ENCODE data around the gene MICALL2.

Gene MICALL2

DNA sequence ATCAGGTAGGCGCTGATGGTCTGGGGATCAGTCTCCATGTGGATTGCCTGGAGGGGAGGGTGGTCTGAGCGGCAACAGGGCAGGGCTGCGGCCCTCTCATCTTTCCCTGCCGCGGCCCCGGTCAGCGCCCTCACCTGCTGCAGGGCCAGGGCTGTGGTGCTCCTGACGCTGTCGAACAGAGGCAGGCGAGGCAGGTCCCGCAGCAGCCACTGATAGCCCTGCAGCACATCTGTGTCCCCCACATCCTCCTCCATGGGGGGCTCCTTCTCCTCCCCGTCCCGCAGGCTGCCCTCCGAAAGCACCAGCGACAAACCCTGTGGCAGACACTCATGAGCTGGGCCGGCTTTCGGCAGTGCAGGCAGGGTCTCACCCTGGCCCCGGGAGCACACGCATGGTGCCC lies 25.9 kb upstream of the MICALL2 start:
- DNase-seq (ENCODE audit: extremely low read depth, low read depth), result no peak
- H3K4me3 ChIP-seq (replicated peaks; ENCODE audit: low read depth, low read length), result no peak overlapping the region
- no peak for TF ChIP-seq CTCF (IDR thresholded peaks at IDR 0.05; ENCODE audit: low read depth, low read length, missing control alignments)

- no peak for TF ChIP-seq CTCF (IDR thresholded peaks at IDR 0.05; ENCODE audit: low read depth, low read length, missing control alignments)
- DNase-seq (ENCODE audit: extremely low read depth, low read depth), result no peak
- H3K4me3 ChIP-seq (replicated peaks; ENCODE audit: low read depth, low read length), result no peak overlapping the region
These were observed 25.3 kb upstream of the MICALL2 start for GRCh38 chr7:1484569-1484968.

DNA sequence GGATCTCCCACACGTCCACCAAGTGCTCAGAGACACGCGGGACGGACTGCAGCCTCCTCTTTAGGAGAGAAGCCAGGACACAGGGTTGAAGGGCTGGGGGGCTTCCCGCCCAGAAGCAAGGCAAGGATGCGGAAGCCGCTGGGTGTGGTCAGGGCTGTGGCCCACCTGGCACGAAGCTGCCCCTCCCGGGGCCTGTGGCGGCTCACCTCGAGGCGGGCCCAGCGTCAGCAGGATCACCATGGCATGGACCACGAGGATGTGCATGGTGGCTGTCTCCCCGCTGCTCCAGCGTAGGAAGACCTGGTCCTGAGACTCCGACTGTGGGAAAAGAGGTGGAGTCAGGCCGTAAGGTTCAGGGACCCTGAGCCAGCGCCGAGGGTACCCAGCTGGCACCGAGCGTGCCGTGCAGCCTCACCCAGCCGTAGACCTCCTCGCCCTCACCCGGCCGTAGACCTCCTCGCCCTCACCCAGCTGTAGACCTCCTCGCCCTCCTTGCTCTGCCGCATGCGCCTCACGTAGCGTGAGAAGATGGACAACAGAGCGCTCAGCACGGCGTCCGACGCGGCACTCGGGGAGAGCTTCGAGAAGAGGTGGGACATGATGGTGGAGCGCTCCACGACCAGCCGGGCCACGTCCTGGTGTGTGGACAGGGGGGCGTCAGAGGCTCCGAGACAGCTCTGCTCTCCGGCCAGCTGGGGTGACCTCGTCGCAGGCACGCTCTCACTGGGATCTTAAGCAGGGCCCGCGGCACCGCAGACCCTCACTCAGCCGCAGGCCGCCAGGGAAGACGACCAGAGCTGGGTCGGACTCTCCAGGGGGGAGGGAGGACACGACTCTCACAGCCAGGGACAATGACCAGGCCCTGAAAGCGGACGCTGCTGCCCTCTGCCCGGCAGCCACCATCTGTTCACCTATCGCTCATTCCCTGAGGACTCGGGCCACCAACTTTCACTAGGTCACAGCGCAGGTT lies 24.6 kb upstream of the MICALL2 start:
- DNase-seq (ENCODE audit: extremely low read depth, low read depth), result no peak
- no peak overlapping the region for H3K4me3 ChIP-seq (replicated peaks; ENCODE audit: low read depth, low read length)
- TF ChIP-seq CTCF (IDR thresholded peaks at IDR 0.05; ENCODE audit: low read depth, low read length, missing control alignments), result no peak

DNA sequence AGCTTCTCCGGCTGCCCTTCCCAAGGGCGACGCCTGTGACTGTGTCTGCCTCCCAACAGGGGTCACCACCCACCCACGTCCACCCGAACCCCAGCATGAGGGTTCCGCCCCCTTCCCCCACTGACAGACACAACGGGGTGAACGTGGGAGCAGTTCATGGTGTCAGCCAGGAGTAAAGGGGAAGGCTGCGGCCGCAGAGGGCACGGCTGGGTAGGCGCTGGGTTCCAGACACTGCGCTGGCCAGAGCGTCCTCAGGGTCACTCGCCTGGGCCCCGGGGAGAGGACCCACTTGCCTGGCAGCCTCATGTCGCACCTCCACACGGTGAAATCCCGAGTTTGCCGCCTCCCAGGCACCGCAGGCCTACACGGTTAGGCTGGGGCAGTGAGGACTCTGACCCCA lies 23.8 kb upstream of the MICALL2 start:
- TF ChIP-seq CTCF (IDR thresholded peaks at IDR 0.05; ENCODE audit: low read depth, low read length, missing control alignments), result no peak
- DNase-seq (ENCODE audit: extremely low read depth, low read depth), result no peak

GRCh38 chr7:1481300-1481699 lies 22.0 kb upstream of the MICALL2 start:
- DNase-seq (ENCODE audit: extremely low read depth, low read depth), result no peak
- H3K4me3 ChIP-seq (replicated peaks; ENCODE audit: low read depth, low read length), result no peak overlapping the region
- TF ChIP-seq CTCF (IDR thresholded peaks at IDR 0.05; ENCODE audit: low read depth, low read length, missing control alignments), result no peak

More for the DNA sequence above, 23.8 kb upstream of the MICALL2 start:
- H3K4me3 ChIP-seq (replicated peaks; ENCODE audit: low read depth, low read length), result no peak overlapping the region

DNA sequence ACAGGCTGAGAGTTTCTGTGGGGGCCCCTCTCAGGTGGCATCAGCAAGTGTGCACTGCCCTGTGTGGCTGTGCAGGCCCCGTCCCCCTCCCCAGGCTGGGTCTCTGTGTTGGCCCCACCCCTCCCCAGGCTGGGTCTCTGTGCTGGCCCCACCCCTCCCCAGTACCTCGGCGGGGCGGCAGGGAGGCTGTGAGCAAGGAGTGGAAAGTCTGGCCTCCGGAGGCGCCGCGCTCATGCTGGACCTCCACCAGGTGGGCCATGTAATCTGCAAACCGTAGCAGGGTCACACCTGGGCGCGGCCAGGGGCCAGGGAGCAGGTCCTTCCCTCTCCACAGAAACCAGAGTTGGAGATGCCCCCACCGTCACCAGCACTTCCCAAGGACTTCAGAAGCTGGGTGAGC lies 21.4 kb upstream of the MICALL2 start:
- no peak for TF ChIP-seq CTCF (IDR thresholded peaks at IDR 0.05; ENCODE audit: low read depth, low read length, missing control alignments)
- DNase-seq (ENCODE audit: extremely low read depth, low read depth), result no peak
- H3K4me3 ChIP-seq (replicated peaks; ENCODE audit: low read depth, low read length), result no peak overlapping the region
